GM12872 (cell line): Measurements from ENCODE around the gene C2CD3.

ENCODE experiments used
- TF ChIP-seq, protein P1 (sequence below): IDR thresholded peaks from 3 replicates; pipeline ENCODE4 v1.5.1; 2011; ENCODE audit warnings: low read depth, mild to moderate bottlenecking, low read length, moderate library complexity; ENCODE audit not compliant: insufficient read depth

The C2CD3 gene

DNA sequence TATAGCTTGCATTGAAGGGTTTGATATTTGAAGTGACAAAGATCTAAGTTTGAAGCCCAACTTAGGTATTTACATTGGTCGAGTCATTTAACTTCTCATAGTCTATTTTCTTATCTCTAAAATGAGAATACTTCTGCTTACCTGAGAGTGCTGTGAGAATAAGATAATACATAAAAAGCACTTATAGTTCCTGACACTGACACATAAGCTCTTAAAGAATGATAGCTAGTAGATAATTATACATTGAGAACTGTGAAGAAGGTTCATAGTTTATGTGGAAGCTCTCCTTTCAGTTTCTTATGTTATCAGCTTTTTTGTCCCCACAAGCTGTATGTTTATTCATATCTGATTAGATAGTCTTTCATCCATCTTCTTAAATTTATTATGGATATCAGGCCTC is 5.1 kb upstream of the C2CD3 start:
- TF ChIP-seq, protein P1, sequence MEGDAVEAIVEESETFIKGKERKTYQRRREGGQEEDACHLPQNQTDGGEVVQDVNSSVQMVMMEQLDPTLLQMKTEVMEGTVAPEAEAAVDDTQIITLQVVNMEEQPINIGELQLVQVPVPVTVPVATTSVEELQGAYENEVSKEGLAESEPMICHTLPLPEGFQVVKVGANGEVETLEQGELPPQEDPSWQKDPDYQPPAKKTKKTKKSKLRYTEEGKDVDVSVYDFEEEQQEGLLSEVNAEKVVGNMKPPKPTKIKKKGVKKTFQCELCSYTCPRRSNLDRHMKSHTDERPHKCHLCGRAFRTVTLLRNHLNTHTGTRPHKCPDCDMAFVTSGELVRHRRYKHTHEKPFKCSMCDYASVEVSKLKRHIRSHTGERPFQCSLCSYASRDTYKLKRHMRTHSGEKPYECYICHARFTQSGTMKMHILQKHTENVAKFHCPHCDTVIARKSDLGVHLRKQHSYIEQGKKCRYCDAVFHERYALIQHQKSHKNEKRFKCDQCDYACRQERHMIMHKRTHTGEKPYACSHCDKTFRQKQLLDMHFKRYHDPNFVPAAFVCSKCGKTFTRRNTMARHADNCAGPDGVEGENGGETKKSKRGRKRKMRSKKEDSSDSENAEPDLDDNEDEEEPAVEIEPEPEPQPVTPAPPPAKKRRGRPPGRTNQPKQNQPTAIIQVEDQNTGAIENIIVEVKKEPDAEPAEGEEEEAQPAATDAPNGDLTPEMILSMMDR, result no peak

DNA sequence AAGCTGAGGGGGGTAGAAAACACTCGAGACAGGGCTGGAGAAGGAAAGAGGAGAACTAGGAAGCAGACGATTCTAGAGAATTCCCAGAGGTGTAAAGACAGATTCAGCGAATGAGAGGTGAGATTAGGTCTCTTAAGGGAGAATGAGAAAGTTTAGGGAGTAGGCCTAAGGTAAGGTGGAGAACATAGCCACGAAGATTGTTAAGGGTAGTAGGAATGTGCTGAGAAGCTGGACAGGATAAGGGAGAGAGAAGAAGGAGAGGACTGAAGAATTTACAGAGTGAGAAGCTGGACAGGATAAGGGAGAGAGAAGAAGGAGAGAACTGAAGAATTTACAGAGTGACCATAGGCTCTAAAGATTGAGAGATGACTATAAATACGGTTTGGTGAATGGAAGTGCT is 1.2 kb upstream of the C2CD3 start:
- TF ChIP-seq, protein P1, result no peak

DNA sequence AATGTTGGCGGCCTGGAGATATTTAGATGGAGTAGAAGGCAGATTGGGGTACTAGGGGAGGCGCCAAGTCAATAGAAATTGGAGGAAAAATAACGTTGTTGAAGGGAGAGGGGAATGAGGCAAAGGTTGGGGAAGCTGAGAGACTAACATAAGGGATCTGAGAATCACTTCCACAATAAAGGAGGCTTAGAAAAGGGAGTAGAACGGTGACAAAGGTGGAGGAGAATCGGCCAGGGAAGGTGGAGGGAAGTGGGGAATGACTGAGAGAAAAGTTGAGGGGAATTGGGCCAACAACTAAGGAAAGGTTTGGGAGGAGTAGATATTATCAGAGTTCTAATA is 797 bp upstream of the C2CD3 start:
- TF ChIP-seq, protein P1, result no peak

DNA sequence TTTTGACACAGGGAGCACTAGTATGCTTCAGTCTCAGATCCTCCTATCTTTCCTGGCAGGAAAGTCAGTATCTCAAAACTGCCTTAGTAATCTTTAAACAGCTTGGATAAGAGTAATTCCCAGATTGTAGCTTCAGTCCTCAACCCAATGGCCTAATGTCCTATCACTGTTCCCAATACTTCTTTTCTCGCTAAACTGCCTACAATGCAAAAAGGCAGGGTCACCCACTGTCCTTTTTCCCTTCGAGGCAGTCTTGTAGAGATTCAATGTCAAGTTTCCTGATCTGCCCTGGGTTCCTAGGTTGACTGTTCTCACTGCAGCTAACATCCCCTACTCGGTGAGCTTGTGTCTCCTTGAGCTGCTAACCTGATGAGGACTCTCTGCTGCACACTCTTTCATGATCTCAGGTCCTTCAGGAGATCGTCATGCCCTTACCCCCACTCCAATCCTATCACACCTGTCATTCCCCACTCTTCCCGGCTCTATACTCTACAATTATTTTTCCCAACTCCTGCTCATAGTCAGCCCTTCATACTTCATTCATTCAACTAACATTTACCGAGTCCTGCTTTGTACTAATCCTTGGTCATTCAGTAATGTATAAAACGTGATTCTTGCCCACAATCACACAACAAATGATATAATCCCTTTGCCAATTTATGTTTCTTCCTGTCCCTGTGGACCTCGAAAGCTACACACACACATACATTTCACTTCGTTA is 904 bp downstream of the C2CD3 start:
- TF ChIP-seq, protein P1, result no peak

DNA sequence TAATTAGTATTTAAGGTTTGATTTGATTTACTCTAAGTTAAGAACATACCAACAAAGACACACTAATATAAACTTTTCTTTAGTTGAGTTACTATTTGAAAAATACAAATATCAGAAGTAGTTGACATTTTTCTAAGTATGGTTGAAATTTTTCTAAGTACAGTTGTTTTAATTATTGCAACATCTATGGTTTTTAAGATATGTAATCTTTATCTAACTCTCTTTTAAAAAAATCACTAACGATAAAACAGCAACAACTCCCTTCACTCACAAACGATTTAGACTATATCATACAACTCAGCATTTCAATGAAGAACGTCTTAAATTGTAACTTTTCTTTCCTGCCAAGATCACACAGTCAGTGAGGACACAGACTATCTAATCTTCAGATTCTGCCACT is 2.0 kb downstream of the C2CD3 start:
- TF ChIP-seq, protein P1, result no peak

DNA sequence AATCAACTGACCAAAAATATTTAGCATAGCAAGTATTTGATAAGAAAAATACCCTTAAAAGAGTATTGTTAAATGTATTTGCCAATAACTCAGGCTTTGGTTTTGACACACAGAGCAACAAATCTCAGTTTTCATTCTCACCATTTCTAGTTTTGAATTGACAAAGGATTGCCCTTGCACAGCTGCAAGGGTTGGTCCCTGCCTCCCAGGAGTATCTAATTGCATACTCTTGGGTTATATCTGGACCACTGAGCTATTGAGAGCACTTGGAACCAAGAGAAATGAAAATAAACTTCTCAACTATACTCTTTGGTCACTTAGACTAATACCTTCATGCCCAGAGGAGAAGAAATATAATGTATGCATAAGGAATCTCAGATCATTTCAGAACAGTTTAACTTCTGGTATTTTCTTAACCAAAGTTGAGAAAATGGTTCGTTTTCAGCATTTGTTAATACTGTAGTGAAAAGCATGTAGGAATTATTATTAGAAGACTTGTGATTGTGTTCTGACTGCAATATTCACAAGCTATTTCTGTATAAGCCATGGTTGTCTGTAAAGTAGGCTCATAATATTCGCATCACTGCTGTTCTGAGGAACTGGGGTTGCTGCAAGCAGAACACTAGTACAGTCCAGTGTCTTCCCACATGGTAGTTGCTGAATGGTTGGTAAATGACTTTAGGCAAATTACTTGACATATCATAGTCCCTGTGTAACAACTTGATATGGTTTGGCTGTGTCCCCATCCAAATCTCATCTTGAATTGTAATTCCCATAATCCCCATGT is 7.9 kb downstream of the C2CD3 start:
- TF ChIP-seq, protein P1, result no peak

DNA sequence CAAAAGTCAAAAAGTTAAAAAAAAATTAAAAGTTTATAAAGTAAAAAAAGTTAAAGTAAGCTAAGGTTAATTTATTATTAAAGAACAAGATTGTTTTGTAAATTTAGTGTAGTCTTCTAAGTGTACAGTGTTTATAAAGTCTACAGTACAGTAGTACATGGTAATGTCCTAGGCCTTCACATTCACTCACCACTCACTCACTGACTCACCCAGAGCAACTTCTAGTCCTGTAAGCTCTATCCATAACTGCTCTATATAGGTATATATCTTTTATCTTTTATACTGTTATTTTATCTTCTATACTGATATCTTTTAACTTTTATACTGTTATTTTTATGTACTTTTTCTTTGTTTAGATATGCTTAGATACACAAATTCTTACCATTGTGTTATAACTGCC is 11.2 kb downstream of the C2CD3 start:
- TF ChIP-seq, protein P1, result no peak
